HG03378 (cell line): ENCODE data around the gene TSNAX.

ENCODE experiments used
- ATAC-seq: cut with Tn5 transposase; IDR thresholded peaks from one replicate; pipeline ENCODE4 v1.9.1; 2021; ENCODE audit warnings: mild to moderate bottlenecking, moderate library complexity; ENCODE audit not compliant: unreplicated experiment

TSNAX gene

DNA sequence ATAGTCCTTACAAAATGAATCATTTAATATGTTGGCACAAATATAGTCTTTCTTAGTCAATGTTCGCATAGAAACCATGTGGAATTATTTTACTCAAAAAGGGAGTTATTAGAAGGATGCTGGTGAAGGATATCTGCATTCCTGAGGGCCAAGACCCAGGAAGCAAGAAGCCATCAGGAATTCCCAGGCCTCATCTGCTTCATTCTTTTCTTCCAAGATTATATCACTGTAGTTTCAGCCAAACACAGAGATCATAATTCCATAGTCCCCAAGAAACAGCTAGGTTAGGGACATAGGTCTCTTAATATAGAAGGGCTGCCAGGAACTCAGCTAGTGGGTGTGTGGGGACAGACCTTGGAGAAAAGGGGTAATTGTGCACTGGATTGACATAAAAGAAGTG lies 69.5 kb downstream of the TSNAX start:
- no peak for ATAC-seq

DNA sequence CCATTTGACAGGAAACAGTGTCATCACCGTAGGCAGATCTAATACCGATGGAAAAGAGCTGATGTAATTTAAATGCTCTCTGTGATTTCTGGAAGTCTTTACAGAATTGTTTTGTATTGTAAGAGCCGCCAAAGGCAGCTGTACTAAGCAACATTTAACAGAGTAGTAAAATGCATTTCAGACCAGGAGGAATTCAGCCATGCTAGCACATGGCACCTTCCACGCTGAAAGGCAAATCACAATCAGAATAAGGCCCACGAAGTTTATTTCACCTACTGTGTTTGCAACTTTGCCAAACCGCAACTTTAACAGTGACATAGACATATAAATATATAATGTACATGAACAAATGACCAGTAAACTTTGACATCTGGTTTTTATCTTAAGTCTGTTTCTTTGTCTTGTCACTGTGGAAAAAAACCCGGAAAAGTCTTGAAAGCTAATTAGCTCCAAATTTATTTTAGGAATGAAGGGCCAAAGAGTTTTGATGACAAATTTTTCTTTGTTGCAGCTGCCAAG lies 72.0 kb downstream of the TSNAX start:
- no peak for ATAC-seq

- ATAC-seq, result no peak
Measured at GRCh38 chr1:231601824-231602672, 73.6 kb downstream of the TSNAX start.

GRCh38 chr1:231602673-231602984 lies 74.2 kb downstream of the TSNAX start:
- no peak for ATAC-seq

DNA sequence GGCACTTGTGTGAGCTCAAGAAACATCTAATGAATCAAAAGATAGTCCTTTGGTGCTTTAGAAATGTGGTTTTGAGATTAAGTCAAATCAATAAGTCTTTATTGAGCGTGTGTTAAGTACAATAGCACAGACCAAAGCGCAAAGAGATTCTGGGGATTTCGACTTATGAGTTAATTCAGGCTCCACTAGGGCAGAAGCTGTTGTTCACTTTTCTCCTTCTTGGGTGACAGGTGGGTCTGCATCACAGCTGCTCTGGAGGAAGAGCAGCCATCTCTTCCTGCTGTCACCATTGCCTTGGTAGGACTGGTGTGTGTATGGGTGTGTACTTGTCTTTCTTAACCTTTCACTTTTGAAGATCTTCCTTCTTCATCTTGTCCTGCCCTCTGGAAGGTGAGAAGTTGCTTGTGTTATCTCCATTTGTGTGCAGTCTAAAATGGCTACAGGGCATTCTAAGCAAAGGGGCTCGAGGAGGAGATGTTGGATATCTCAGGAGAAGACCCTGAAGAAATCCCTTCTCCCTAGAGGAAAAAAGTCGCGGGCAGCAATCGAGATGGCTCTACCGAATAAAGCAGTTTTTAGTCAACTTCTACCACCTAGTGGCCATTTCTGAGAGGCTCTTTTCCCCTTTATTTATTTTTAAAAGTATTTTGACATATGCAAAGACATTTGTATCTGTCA lies 75.3 kb downstream of the TSNAX start:
- ATAC-seq, result peak; percentile 53

DNA sequence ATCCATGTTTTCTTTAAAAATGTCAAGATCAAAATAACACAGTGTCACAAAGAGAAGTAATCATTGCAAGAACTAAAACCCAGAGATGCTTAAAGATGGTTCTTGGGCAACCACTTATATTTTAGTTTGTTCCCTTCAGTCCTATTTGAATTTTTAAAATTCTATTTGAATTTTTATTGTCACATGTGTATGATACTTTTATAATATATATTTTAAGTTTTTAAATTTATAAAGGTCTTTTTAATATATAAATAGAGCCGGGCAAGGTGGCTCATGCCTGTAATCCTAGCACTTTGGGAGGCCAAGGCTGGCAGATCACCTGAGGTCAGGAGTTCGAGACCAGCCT lies 75.8 kb downstream of the TSNAX start:
- no peak for ATAC-seq

- no peak for ATAC-seq
Measured at GRCh38 chr1:231605149-231606100, 77.0 kb downstream of the TSNAX start.

- no peak for ATAC-seq
Measured at GRCh38 chr1:231606712-231607111, 78.2 kb downstream of the TSNAX start.

GRCh38 chr1:231610388-231610787 lies 81.9 kb downstream of the TSNAX start:
- ATAC-seq, result no peak

GRCh38 chr1:231611111-231611510 lies 82.6 kb downstream of the TSNAX start:
- no peak for ATAC-seq

DNA sequence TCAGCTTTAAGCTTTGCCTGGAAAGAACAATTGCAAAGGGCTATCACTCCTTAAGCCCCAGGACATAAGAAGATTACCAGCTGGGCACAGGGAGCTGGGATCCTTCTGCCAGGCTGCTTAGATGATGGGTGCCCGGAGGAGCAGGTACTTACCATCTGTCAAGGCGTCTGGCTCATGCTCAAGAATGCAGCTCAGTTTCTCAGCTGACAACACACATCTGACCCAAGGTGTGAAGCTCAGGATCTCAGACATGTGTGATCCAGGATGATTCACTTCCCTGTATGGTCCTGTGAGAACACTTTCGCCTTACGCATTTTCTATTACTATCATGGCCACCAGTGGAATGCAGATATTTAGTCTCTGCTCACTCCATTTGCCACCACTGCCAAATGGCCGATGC lies 83.4 kb downstream of the TSNAX start:
- ATAC-seq, result no peak

GRCh38 chr1:231612393-231613089 lies 84.1 kb downstream of the TSNAX start:
- peak; percentile 98 for ATAC-seq

- no peak for ATAC-seq
Measured at GRCh38 chr1:231613419-231614349, 85.2 kb downstream of the TSNAX start.
